Measurements from ENCODE around the gene RAPGEF1.

The RAPGEF1 gene

GRCh38 chr9:131740898-131741297, 1.0 kb upstream of the RAPGEF1 start:
- no peaks in the 10 kb centered on the region for H3K27me3 Mint-ChIP-seq
- DNase-seq = no peak
- peak overlapping the region; percentile 33 for H3K27ac Mint-ChIP-seq
- H3K9me3 Mint-ChIP-seq = no peaks in the 10 kb centered on the region
- H3K4me3 Mint-ChIP-seq = peak overlapping the region; percentile 73
- H3K4me1 Mint-ChIP-seq = peaks cover 64% of the 10 kb centered on the region
- CTCF ChIA-PET = interaction anchor here (0.8 to 9.3 kb wide), 24 partner anchors 10 to 391 kb away, joined by 3 to 148 read pairs (median 5); no protein-coding TSS in a partner anchor
- peaks cover 19% of the 10 kb centered on the region for H3K36me3 Mint-ChIP-seq

DNA sequence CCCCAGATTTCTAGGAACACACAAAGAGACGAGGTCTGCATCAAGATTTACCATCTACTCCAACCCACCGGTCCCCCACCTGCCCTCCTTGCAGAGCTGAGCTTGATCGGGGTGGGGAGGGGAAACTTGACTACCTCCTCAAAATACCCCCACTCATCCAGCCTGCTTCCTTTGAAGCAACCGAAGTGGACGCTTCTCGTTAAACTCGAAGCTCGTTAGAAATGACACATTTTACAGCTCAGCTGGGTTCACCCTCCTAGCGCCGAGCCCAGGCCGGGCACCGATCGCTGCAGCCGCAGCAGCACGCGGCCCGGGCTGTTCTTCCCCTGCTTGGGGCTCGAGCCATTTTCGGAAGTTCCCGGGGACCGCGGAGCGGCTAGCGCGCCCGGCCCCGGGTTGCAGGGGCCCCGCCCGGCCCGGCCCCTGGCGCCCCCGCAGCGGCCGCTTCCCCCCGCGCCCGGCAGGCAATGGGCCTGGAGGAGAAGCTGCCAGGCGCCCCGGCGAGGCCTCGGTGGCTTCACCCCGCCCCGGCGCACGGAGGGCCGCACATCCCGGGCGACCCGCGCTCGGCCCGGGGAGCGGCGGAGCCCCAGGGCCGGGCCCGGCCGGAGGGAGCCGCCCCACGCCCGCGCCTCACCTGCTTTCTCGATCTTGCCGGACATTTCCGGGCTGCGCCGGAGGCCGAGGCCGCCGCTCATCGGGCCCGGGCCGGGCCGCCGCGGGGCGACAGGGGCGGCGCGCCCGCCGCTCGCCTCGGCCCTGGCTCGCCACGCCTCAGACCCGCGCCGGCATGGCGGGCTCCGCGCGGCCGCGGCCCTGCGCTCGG, 530 bp downstream of the RAPGEF1 start:
- H3K36me3 Mint-ChIP-seq = peaks cover 32% of the 10 kb centered on the region
- peak overlapping the region; percentile 87 for H3K27ac Mint-ChIP-seq
- peaks cover 67% of the 10 kb centered on the region for H3K4me1 Mint-ChIP-seq
- DNase-seq = peak; percentile 64
- H3K4me3 Mint-ChIP-seq = peak overlapping the region; percentile 88
- no peaks in the 10 kb centered on the region for H3K9me3 Mint-ChIP-seq
- CTCF ChIA-PET = interaction anchor here (0.8 to 9.3 kb wide), 22 partner anchors 8 to 389 kb away, joined by 3 to 148 read pairs (median 4); no protein-coding TSS in a partner anchor
- H3K27me3 Mint-ChIP-seq = no peaks in the 10 kb centered on the region

- Mint-ChIP-seq H3K36me3 (peaks cover 34% of the 10 kb centered on the region), H3K9me3 (no peaks in the 10 kb centered on the region), H3K4me1 (peaks cover 67% of the 10 kb centered on the region), H3K4me3 (peak overlapping the region; percentile 88), H3K27ac (peak overlapping the region; percentile 87), H3K27me3 (no peaks in the 10 kb centered on the region)
- DNase-seq = peak; percentile 41
- CTCF ChIA-PET = interaction anchor here (1.0 to 9.3 kb wide), 15 partner anchors 8 to 153 kb away, joined by 3 to 148 read pairs (median 6); no protein-coding TSS in a partner anchor
Measured at GRCh38 chr9:131738293-131739132, 1.4 kb downstream of the RAPGEF1 start.

DNA sequence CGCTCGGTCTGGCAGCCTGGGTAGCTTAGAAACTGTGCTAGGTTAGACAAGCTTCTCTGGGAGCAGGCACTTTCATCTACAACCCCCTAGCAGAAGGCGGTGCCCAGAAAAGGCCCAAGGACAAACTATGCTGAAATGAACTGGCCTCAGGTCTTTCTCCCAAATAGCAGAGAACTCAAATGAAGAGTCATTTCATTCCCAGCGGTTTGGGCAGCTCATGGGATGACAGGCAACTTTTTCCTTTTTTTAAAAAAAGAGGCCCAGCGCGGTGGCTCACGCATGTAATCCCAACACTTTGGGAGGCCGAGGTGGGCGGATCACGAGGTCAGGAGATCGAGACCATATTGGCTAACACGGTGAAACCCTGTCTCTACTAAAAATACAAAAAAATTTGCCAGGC, 2.5 kb downstream of the RAPGEF1 start:
- no peak for DNase-seq
- CTCF ChIA-PET = interaction anchor here (7.0 kb wide), 1 partner anchor 146 kb away, joined by 30 read pairs; no protein-coding TSS in a partner anchor
- no peaks in the 10 kb centered on the region for H3K9me3 Mint-ChIP-seq
- H3K4me3 Mint-ChIP-seq = peak overlapping the region; percentile 54
- H3K27me3 Mint-ChIP-seq = no peaks in the 10 kb centered on the region
- peaks cover 68% of the 10 kb centered on the region for H3K4me1 Mint-ChIP-seq
- peaks cover 34% of the 10 kb centered on the region for H3K36me3 Mint-ChIP-seq
- peak overlapping the region; percentile 97 for H3K27ac Mint-ChIP-seq

GRCh38 chr9:131736431-131736830, 3.4 kb downstream of the RAPGEF1 start:
- peak overlapping the region; percentile 97 for H3K27ac Mint-ChIP-seq
- peak overlapping the region; percentile 54 for H3K4me3 Mint-ChIP-seq
- CTCF ChIA-PET = interaction anchor here (0.8 to 7.0 kb wide), 4 partner anchors 9 to 145 kb away, joined by 3 to 30 read pairs (median 4); no protein-coding TSS in a partner anchor
- peaks cover 36% of the 10 kb centered on the region for H3K36me3 Mint-ChIP-seq
- peaks cover 76% of the 10 kb centered on the region for H3K4me1 Mint-ChIP-seq
- peak; percentile 38 for DNase-seq
- no peaks in the 10 kb centered on the region for H3K9me3 Mint-ChIP-seq
- H3K27me3 Mint-ChIP-seq = no peaks in the 10 kb centered on the region

DNA sequence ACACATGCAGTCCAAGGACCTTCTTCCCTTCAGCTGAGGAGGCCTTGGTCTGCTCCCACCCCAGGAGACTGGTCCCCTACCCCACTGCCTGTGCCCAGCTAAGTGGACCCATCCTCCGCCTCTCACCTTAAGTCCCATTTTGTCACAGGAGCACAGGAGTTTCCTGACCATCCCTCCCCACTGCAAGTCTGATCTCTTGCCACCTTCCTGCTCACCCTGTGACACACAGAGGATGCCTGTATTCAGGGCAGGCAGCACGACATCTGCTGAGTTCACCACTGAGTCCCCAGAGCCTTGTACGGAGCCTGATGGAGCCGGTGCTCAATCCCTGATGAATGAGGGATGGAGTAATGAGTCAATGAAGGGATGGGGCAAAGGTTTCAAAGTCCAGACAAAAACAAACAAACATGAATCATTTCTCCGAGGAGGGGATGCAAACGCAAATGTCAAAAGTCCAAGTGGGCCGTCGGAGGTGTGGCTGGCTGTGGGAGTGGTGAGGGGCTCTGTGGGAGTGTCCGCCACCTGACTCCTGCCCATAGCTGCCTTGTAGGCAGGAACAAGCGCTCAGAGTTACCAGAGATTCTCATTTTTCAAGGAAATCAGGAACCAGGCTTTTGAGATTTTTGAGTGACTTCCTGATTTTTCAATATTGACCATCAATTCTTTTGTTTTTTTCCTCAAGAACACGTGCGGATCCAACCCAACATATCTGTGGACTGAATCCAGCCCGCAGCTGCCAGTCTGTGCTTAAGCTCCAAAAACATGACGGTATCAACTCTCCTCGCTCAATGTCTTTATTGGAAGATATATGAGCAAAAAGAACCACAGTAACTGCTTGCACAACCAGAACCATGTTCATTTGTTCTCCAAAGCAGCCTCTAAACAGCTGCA, 4.4 kb downstream of the RAPGEF1 start:
- peak overlapping the region; percentile 54 for H3K4me3 Mint-ChIP-seq

GRCh38 chr9:131734781-131735180, 5.1 kb downstream of the RAPGEF1 start:
- H3K27me3 Mint-ChIP-seq = no peaks in the 10 kb centered on the region
- no peaks in the 10 kb centered on the region for H3K9me3 Mint-ChIP-seq
- CTCF ChIA-PET = interaction anchor here (1.6 to 7.0 kb wide), 3 partner anchors 8 to 143 kb away, joined by 5 to 30 read pairs (median 5); no protein-coding TSS in a partner anchor
- peak overlapping the region; percentile 97 for H3K27ac Mint-ChIP-seq
- no peak for DNase-seq
- peak overlapping the region; percentile 59 for H3K4me3 Mint-ChIP-seq
- H3K36me3 Mint-ChIP-seq = peaks cover 36% of the 10 kb centered on the region
- peaks cover 87% of the 10 kb centered on the region for H3K4me1 Mint-ChIP-seq

More for the DNA sequence above, 4.4 kb downstream of the RAPGEF1 start:
- no peak for DNase-seq
- no peaks in the 10 kb centered on the region for H3K27me3 Mint-ChIP-seq
- CTCF ChIA-PET = interaction anchor here (0.8 to 7.0 kb wide), 4 partner anchors 8 to 144 kb away, joined by 3 to 30 read pairs (median 4); no protein-coding TSS in a partner anchor
- H3K4me1 Mint-ChIP-seq = peaks cover 85% of the 10 kb centered on the region
- no peaks in the 10 kb centered on the region for H3K9me3 Mint-ChIP-seq
- peak overlapping the region; percentile 97 for H3K27ac Mint-ChIP-seq
- peaks cover 36% of the 10 kb centered on the region for H3K36me3 Mint-ChIP-seq

- H3K9me3 Mint-ChIP-seq = no peaks in the 10 kb centered on the region
- CTCF ChIA-PET = interaction anchor here (1.4 to 7.0 kb wide), 4 partner anchors 9 to 143 kb away, joined by 3 to 30 read pairs (median 5); no protein-coding TSS in a partner anchor
- peak overlapping the region; percentile 59 for H3K4me3 Mint-ChIP-seq
- peaks cover 37% of the 10 kb centered on the region for H3K36me3 Mint-ChIP-seq
- DNase-seq = peak; percentile 56
- H3K27ac Mint-ChIP-seq = peak overlapping the region; percentile 97
- peaks cover 92% of the 10 kb centered on the region for H3K4me1 Mint-ChIP-seq
- H3K27me3 Mint-ChIP-seq = no peaks in the 10 kb centered on the region
Measured at GRCh38 chr9:131734165-131734610, 5.7 kb downstream of the RAPGEF1 start.

DNA sequence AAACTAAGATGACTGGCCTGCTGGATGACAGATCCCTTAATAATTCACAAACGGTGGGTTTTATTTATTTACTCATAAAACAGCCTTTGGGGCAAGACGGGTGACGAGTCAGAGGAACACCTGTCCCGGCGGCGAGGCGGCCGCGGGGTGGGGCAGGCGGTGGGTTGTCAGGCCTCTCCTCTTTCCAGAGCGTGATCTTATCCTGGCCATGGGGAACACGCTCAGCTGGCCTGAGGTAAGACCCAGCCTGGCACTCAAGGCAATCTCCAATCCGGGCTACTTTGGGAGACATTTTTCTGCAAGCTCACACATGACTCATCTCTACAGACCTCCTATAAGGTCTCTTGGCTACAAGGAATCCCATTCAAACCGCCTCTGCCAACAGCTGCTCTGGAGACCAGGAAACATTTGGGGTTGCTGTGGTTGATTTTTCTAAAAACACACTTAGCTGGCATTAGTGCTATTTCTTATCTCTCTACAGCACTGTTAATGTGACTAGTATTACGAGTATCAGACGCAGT, 6.3 kb downstream of the RAPGEF1 start:
- H3K27ac Mint-ChIP-seq = peak overlapping the region; percentile 97
- H3K4me1 Mint-ChIP-seq = peaks cover 93% of the 10 kb centered on the region
- H3K36me3 Mint-ChIP-seq = peaks cover 33% of the 10 kb centered on the region
- H3K9me3 Mint-ChIP-seq = no peaks in the 10 kb centered on the region
- H3K27me3 Mint-ChIP-seq = no peaks in the 10 kb centered on the region
- peak; percentile 53 for DNase-seq
- peak overlapping the region; percentile 59 for H3K4me3 Mint-ChIP-seq
- CTCF ChIA-PET = interaction anchor here (1.4 to 7.0 kb wide), 4 partner anchors 10 to 142 kb away, joined by 3 to 30 read pairs (median 5); no protein-coding TSS in a partner anchor

- Mint-ChIP-seq H3K4me1 (peaks cover 96% of the 10 kb centered on the region), H3K36me3 (peaks cover 33% of the 10 kb centered on the region), H3K27me3 (no peaks in the 10 kb centered on the region), H3K9me3 (no peaks in the 10 kb centered on the region), H3K27ac (peak overlapping the region; percentile 97), H3K4me3 (peak overlapping the region; percentile 67)
- CTCF ChIA-PET = interaction anchor here (0.6 to 7.0 kb wide), 6 partner anchors 23 to 474 kb away, joined by 3 to 30 read pairs (median 3); no protein-coding TSS in a partner anchor
- peak; percentile 67 for DNase-seq
Measured at GRCh38 chr9:131732636-131733289, 7.1 kb downstream of the RAPGEF1 start.

GRCh38 chr9:131732061-131732526, 7.8 kb downstream of the RAPGEF1 start:
- CTCF ChIA-PET = interaction anchor here (0.6 to 7.0 kb wide), 10 partner anchors 8 to 473 kb away, joined by 3 to 30 read pairs (median 6); no protein-coding TSS in a partner anchor
- Mint-ChIP-seq H3K4me3 (peak overlapping the region; percentile 67), H3K9me3 (no peaks in the 10 kb centered on the region), H3K27me3 (no peaks in the 10 kb centered on the region), H3K27ac (peak overlapping the region; percentile 97), H3K36me3 (peaks cover 33% of the 10 kb centered on the region), H3K4me1 (peaks cover 98% of the 10 kb centered on the region)
- DNase-seq = no peak

GRCh38 chr9:131731644-131732043, 8.2 kb downstream of the RAPGEF1 start:
- CTCF ChIA-PET = interaction anchor here (0.8 to 7.0 kb wide), 11 partner anchors 7 to 467 kb away, joined by 3 to 30 read pairs (median 7); no protein-coding TSS in a partner anchor
- H3K36me3 Mint-ChIP-seq = peaks cover 29% of the 10 kb centered on the region
- peak overlapping the region; percentile 67 for H3K4me3 Mint-ChIP-seq
- H3K4me1 Mint-ChIP-seq = peaks cover 98% of the 10 kb centered on the region
- no peaks in the 10 kb centered on the region for H3K9me3 Mint-ChIP-seq
- H3K27me3 Mint-ChIP-seq = no peaks in the 10 kb centered on the region
- peak; percentile 71 for DNase-seq
- H3K27ac Mint-ChIP-seq = peak overlapping the region; percentile 97

Measured in activated naive CD4-positive, alpha-beta T cell treated with anti-CD3 and anti-CD28 coated beads, Interleukin-2, amount 10 ng/mL, durations not matched to agents 7 days and 5 days (primary cell).